H1 (cell line): ENCODE data around the gene CIB2.

Source experiments
- ATF2 ChIP-seq: IDR thresholded peaks from 2 replicates; pipeline ENCODE4 v1.6.1; 2012; ENCODE audit warnings: low read length, inconsistent platforms
- CTCF ChIP-seq, 3 experiments: IDR thresholded peaks; 1 replicate in 2 of 3; 2 replicates in 1 of 3; pipeline versions ENCODE4 v1.5.1 to v1.6.1; 2011; ENCODE audit warnings: low read length in 3 of 3, mild to moderate bottlenecking in 3 of 3, inconsistent platforms in 2 of 3, low read depth in 1 of 3, moderate library complexity in 1 of 3; ENCODE audit not compliant: insufficient read depth in 1 of 3; ENCODE audit errors: control extremely low read depth in 1 of 3
- EP300 ChIP-seq, 2 experiments: IDR thresholded peaks; 1 replicate in 1 of 2; 2 replicates in 1 of 2; pipeline ENCODE4 v1.6.1; 2011 to 2012; ENCODE audit warnings: low read depth in 2 of 2, low read length in 2 of 2, mild to moderate bottlenecking in 2 of 2, borderline replicate concordance in 1 of 2, inconsistent platforms in 1 of 2, moderate library complexity in 1 of 2
- EZH2 ChIP-seq: fragments of 200-600 bp; sonication (generic); IDR thresholded peaks from 2 replicates; pipeline ENCODE4 v1.7.1; 2012; ENCODE audit warnings: low read depth, mild to moderate bottlenecking, moderate library complexity, low read length, inconsistent platforms; ENCODE audit not compliant: severe bottlenecking
- JUND ChIP-seq: IDR thresholded peaks from 2 replicates; pipeline ENCODE4 v1.6.1; 2011; ENCODE audit warnings: mild to moderate bottlenecking, improper control_type of control experiment, low read length
- POLR2AphosphoS5 ChIP-seq: IDR thresholded peaks from 2 replicates; pipeline ENCODE4 v1.6.1; 2011; ENCODE audit warnings: low read depth, low read length
- RFX5 ChIP-seq: IDR thresholded peaks from 2 replicates; pipeline ENCODE4 v1.6.1; 2011; ENCODE audit warnings: low read depth, low read length, improper control_type of control experiment, borderline replicate concordance
- RNF2 ChIP-seq: fragments of 200-900, 300-1000 bp; sonication (generic); IDR thresholded peaks from 2 replicates; pipeline ENCODE4 v1.7.1; 2016; ENCODE audit warnings: borderline replicate concordance, low read depth, mild to moderate bottlenecking, antibody characterized with exemption, low read length; ENCODE audit not compliant: poor library complexity, severe bottlenecking; ENCODE audit errors: missing control alignments
- SP1 ChIP-seq: IDR thresholded peaks from 2 replicates; pipeline ENCODE4 v1.6.1; 2011; ENCODE audit warnings: low read depth, low read length
- SP2 ChIP-seq: IDR thresholded peaks from 2 replicates; pipeline ENCODE4 v1.6.1; 2012; ENCODE audit warnings: mild to moderate bottlenecking, low read length, inconsistent platforms
- TEAD4 ChIP-seq: IDR thresholded peaks from 2 replicates; pipeline ENCODE4 v1.6.1; 2012; ENCODE audit warnings: low read depth, low read length, inconsistent platforms, mixed read lengths
- USF2 ChIP-seq: IDR thresholded peaks from 2 replicates; pipeline ENCODE4 v1.6.1; 2011; ENCODE audit warnings: low read length, improper control_type of control experiment
- ZNF274 ChIP-seq: IDR thresholded peaks from 2 replicates; pipeline ENCODE4 v1.7.0; 2012; ENCODE audit warnings: low read length, borderline replicate concordance; ENCODE audit errors: extremely low read depth

GRCh38 chr15:78179906-78180305, 48.7 kb upstream of the CIB2 start:
- TF ChIP-seq CTCF (IDR thresholded peaks at IDR 0.05; ENCODE audit: control extremely low read depth in 1 of 3, insufficient read depth in 1 of 3, low read depth in 1 of 3, low read length in 3 of 3) (no peak), EP300 (IDR thresholded peaks at IDR 0.05; ENCODE audit: borderline replicate concordance in 1 of 2, low read depth in 2 of 2, low read length in 2 of 2) (no peak), SP2 (no peak), SP1 (no peak), EZH2 (no peak), RFX5 (no peak), POLR2AphosphoS5 (no peak), ZNF274 (no peak), JUND (no peak), TEAD4 (no peak), RNF2 (no peak), ATF2 (no peak), USF2 (no peak)
